ENCODE measurements around the gene F9. TPM values are rescaled to one million over a fixed set of nuclear protein-coding genes. Genes with fewer than 3 reads are reported as not detected.

F9 gene
- total RNA-seq (ENCODE audit: unreplicated experiment): not detected
- long read RNA-seq: 0 reads

DNA sequence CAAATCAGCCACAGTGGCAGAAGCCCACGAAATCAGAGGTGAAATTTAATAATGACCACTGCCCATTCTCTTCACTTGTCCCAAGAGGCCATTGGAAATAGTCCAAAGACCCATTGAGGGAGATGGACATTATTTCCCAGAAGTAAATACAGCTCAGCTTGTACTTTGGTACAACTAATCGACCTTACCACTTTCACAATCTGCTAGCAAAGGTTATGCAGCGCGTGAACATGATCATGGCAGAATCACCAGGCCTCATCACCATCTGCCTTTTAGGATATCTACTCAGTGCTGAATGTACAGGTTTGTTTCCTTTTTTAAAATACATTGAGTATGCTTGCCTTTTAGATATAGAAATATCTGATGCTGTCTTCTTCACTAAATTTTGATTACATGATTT, at the start of gene F9:
F9 (plus strand) TSS at position 190 of the 400 bp plus-strand sequence; CDS start at position 216, 26 bp downstream.
- DNase-seq (ENCODE audit: low spot score): no peak
- Mint-ChIP-seq H3K4me1 (ENCODE audit: unreplicated experiment) (no peaks in the 10 kb centered on the region), H3K9me3 (ENCODE audit: unreplicated experiment) (no peaks in the 10 kb centered on the region), H3K27me3 (ENCODE audit: unreplicated experiment) (peaks cover 1% of the 10 kb centered on the region), H3K27ac (ENCODE audit: unreplicated experiment) (no peak within 1 kb of the TSS), H3K36me3 (ENCODE audit: low read depth, unreplicated experiment) (no peaks in the 10 kb centered on the region), H3K4me3 (ENCODE audit: unreplicated experiment) (no peak within 1 kb of the TSS)
- no peak for TF ChIP-seq CTCF (IDR thresholded peaks at IDR 0.05; ENCODE audit: unreplicated experiment)

GRCh38 chrX:139483699-139484098, 46.8 kb upstream of the F9 start:
- Mint-ChIP-seq H3K36me3 (ENCODE audit: low read depth, unreplicated experiment) (no peaks in the 10 kb centered on the region), H3K27ac (ENCODE audit: unreplicated experiment) (no peak overlapping the region), H3K4me1 (ENCODE audit: unreplicated experiment) (peaks cover 3% of the 10 kb centered on the region), H3K4me3 (ENCODE audit: unreplicated experiment) (no peak overlapping the region), H3K9me3 (ENCODE audit: unreplicated experiment) (no peaks in the 10 kb centered on the region), H3K27me3 (ENCODE audit: unreplicated experiment) (no peaks in the 10 kb centered on the region)
- TF ChIP-seq CTCF (IDR thresholded peaks at IDR 0.05; ENCODE audit: unreplicated experiment): no peak
- no peak for DNase-seq (ENCODE audit: low spot score)

- no peak overlapping the region for H3K27ac Mint-ChIP-seq (ENCODE audit: unreplicated experiment)
Measured at GRCh38 chrX:139484591-139484990, 45.9 kb upstream of the F9 start.

GRCh38 chrX:139495324-139495723, 35.2 kb upstream of the F9 start:
- no peaks in the 10 kb centered on the region for H3K36me3 Mint-ChIP-seq (ENCODE audit: low read depth, unreplicated experiment)
- no peak for TF ChIP-seq CTCF (IDR thresholded peaks at IDR 0.05; ENCODE audit: unreplicated experiment)
- no peaks in the 10 kb centered on the region for H3K4me1 Mint-ChIP-seq (ENCODE audit: unreplicated experiment)
- no peaks in the 10 kb centered on the region for H3K9me3 Mint-ChIP-seq (ENCODE audit: unreplicated experiment)
- no peaks in the 10 kb centered on the region for H3K27me3 Mint-ChIP-seq (ENCODE audit: unreplicated experiment)
- no peak overlapping the region for H3K27ac Mint-ChIP-seq (ENCODE audit: unreplicated experiment)
- H3K4me3 Mint-ChIP-seq (ENCODE audit: unreplicated experiment): no peak overlapping the region
- DNase-seq (ENCODE audit: low spot score): no peak

More at GRCh38 chrX:139484591-139484990, 45.9 kb upstream of the F9 start:
- Mint-ChIP-seq H3K36me3 (ENCODE audit: low read depth, unreplicated experiment) (no peaks in the 10 kb centered on the region), H3K27me3 (ENCODE audit: unreplicated experiment) (no peaks in the 10 kb centered on the region), H3K4me1 (ENCODE audit: unreplicated experiment) (peaks cover 3% of the 10 kb centered on the region), H3K4me3 (ENCODE audit: unreplicated experiment) (no peak overlapping the region), H3K9me3 (ENCODE audit: unreplicated experiment) (no peaks in the 10 kb centered on the region)
- DNase-seq (ENCODE audit: low spot score): no peak
- no peak for TF ChIP-seq CTCF (IDR thresholded peaks at IDR 0.05; ENCODE audit: unreplicated experiment)

DNA sequence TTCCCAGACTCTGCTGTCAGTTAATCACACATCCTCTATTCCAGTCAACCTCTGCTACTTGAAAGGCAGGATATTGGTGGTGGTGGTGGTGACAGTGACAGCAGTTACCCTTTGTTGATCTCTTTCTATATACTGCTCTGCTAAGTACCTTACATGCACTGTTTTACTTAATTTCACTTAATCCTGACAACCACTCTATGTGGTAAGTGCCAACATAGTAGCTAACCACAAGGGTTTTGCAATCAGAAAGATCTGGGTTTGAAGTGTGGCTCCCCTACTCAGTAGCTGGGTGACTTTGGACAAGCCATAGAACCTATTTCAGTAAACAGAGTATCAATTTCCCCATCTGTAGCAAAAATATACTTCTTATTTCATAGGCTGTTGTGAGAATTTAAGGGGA, 24.2 kb upstream of the F9 start:
- H3K9me3 Mint-ChIP-seq (ENCODE audit: unreplicated experiment): no peaks in the 10 kb centered on the region
- no peak for DNase-seq (ENCODE audit: low spot score)
- peaks cover 2% of the 10 kb centered on the region for H3K27me3 Mint-ChIP-seq (ENCODE audit: unreplicated experiment)
- H3K27ac Mint-ChIP-seq (ENCODE audit: unreplicated experiment): no peak overlapping the region
- H3K4me1 Mint-ChIP-seq (ENCODE audit: unreplicated experiment): no peaks in the 10 kb centered on the region
- H3K4me3 Mint-ChIP-seq (ENCODE audit: unreplicated experiment): no peak overlapping the region
- TF ChIP-seq CTCF (IDR thresholded peaks at IDR 0.05; ENCODE audit: unreplicated experiment): no peak
- no peaks in the 10 kb centered on the region for H3K36me3 Mint-ChIP-seq (ENCODE audit: low read depth, unreplicated experiment)

Data from endothelial cell (in vitro differentiated cells).